NT2/D1 (cell line): ENCODE measurements around the gene MYO5B.
"Not testable (repeated sequence)": the region's sequence is repeated elsewhere in the genome, so short reads cannot be mapped to it uniquely, and the experiment has no call there.

Experiments
- DNase-seq: peaks from one replicate; pipeline ENCODE4 v3.0.0-alpha.2; 2011; ENCODE audit warnings: low read depth, low spot score
- H3K27me3 ChIP-seq: 2 replicates; pipeline ENCODE4 v1.6.0; 2011; ENCODE audit warnings: mild to moderate bottlenecking; ENCODE audit not compliant: insufficient read length, insufficient read depth
- H3K36me3 ChIP-seq: 2 replicates; pipeline ENCODE4 v1.6.1; 2011; ENCODE audit warnings: mild to moderate bottlenecking, low read length, mixed read lengths; ENCODE audit not compliant: insufficient read depth, insufficient read length
- H3K4me1 ChIP-seq: 2 replicates; pipeline ENCODE4 v1.5.1; 2011; ENCODE audit not compliant: insufficient read depth, insufficient read length
- H3K4me3 ChIP-seq: 2 replicates; pipeline ENCODE4 v1.5.1; 2011; ENCODE audit warnings: low read depth; ENCODE audit not compliant: insufficient read length
- H3K9ac ChIP-seq: 2 replicates; pipeline ENCODE4 v1.6.0; 2011; ENCODE audit warnings: low read depth; ENCODE audit not compliant: insufficient read length
- H3K9me3 ChIP-seq: 2 replicates; pipeline ENCODE4 v1.5.1; 2011; ENCODE audit warnings: mild to moderate bottlenecking, low read length; ENCODE audit not compliant: insufficient read depth
- SUZ12 ChIP-seq: IDR thresholded peaks from 2 replicates; pipeline ENCODE4 v1.6.1; 2011; ENCODE audit not compliant: insufficient read length, insufficient read depth; ENCODE audit errors: extremely low read depth
- YY1 ChIP-seq: IDR thresholded peaks from 2 replicates; pipeline ENCODE4 v1.6.1; 2011; ENCODE audit not compliant: insufficient read length, insufficient read depth
- ZNF274 ChIP-seq: IDR thresholded peaks from 2 replicates; pipeline ENCODE4 v1.6.1; 2011; ENCODE audit warnings: mild to moderate bottlenecking, low read depth, low read length

The MYO5B gene

DNA sequence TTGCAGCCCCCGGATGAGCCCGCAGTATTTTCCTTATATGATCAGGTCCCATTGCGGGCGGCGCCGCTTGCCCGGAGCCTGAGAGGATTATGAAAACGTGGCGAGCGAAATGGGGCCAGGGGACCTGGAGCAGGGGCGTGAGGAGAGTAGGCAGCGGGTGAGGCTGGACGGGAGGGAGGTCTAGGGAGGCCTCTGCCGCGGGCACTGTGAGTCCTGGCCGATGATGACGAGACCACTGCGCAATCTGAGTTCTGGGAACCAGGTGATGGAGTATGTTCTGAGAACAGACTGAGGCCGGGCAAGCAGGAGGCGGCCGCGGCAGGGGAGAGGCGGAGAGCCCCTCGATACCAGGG, 380.8 kb downstream of the MYO5B start:
- Histone ChIP-seq H3K4me3 (peak overlapping the region; percentile 82), H3K9me3 (peaks cover 17% of the 10 kb centered on the region), H3K4me1 (no peaks in the 10 kb centered on the region), H3K27me3 (no peaks in the 10 kb centered on the region), H3K9ac (peak overlapping the region; percentile 90), H3K36me3 (peaks cover 6% of the 10 kb centered on the region)
- peak; percentile 13 for DNase-seq
- TF ChIP-seq YY1 = no peak
- TF ChIP-seq SUZ12 = no peak

DNA sequence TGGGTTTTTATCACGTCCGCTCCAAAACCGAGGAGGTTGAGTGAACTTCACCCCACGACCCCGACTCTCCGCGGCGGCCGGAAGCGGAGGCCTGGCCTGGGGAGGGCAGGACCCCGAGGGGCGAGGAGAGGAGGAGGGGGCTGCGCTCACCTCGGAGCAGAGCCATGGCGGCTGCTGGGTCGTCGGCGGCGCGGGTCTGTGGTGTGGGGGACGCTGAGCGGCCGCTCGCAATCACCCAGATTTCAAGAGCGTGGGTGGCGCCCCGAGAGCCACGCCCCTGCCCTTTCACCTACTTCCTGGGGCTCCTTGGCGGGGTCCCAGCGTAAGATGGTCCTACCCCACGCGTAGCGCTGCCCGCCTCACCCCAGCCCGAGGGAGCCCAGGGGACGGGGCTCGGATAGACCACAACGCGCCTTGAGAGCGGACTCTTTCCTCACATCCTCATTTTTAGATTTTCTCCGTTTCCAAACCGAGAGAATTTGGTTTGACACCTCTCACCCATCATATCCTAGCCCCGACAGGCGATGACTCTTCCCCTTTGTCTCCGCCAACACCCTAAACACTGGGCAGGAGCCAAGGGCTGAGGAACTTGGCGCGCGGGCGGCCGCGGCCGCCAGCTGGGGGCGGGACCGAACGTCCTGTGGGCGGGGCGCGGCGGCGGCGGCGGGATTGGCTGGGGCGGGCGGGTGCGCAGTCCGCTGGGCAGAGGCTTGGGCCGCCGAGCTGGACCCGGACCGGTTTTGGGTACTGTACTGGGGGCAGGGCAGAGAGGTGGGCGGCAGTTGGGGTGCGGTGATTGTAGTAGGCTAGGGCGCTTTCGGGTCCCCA, 381.4 kb downstream of the MYO5B start, which contains the start of gene ACAA2:
Gene ACAA2 (minus strand): TSS at position 215 of the 828 bp plus-strand sequence. CDS start 49 bp downstream, at position 166.
- peak; percentile 36 for DNase-seq
- peak within 1 kb of the TSS; percentile 92 for H3K9ac ChIP-seq

DNA sequence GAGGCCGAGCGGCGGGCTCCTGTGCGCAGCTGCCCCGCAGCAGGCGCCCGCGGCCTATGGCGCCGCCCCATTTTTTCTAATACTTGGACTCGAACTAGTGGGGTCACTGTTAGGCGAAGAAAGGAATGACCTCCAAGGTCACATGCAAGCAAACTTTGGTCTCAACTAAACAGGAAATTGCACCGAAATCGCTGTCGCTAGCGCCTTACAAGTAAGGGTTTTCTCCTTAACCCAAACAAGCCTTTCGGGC, 382.0 kb downstream of the MYO5B start:
- Histone ChIP-seq H3K27me3 (no peaks in the 10 kb centered on the region), H3K9ac (peak overlapping the region; percentile 92), H3K9me3 (peaks cover 28% of the 10 kb centered on the region), H3K4me3 (peak overlapping the region; percentile 82), H3K4me1 (no peaks in the 10 kb centered on the region), H3K36me3 (peaks cover 6% of the 10 kb centered on the region)
- TF ChIP-seq YY1 (no peak), SUZ12 (no peak), ZNF274 (no peak)
- DNase-seq = peak; percentile 0

More for the DNA sequence above, 381.4 kb downstream of the MYO5B start, which contains the start of gene ACAA2:
- H3K4me1 ChIP-seq = no peaks in the 10 kb centered on the region
- peak within 1 kb of the TSS; percentile 82 for H3K4me3 ChIP-seq
- H3K36me3 ChIP-seq = peaks cover 6% of the 10 kb centered on the region
- TF ChIP-seq ZNF274 = no peak
- peaks cover 22% of the 10 kb centered on the region for H3K9me3 ChIP-seq
- no peaks in the 10 kb centered on the region for H3K27me3 ChIP-seq

DNA sequence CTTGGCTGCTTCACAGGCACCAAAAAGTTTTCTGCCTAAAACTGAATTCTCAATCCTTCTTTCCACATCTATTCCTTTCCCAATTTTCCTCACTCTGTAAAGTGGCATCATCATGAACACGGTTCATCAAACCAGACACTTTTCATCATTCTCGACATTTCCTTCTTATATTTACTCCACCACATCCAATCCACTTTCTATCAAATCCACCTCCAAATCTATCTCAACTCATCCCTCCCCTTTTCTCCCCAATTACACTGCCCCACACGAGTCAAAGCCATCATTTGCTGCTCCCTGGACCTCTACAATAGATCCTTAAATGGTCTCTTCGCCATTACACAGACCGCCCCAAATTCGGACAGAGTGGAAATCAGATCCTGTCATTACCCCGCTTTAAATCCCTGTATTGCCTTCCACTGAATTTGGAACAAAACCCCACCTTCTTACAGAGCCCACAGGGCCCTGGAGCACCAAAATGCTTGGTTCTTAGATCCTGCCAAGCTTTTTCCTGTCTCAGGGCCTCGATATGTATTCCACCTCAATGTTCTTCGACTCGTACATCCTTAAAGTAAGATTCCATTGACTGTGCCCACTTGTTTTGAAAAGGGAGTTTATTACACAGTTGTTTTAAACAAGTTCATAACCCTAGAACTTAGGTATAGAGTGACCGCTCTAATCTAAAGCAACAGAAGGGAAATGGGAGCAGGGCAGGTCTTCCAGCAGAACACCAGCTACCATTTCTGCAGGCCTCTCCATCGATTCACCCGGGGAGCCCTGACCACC, 382.5 kb downstream of the MYO5B start:
- H3K27me3 ChIP-seq = no peaks in the 10 kb centered on the region
- peaks cover 3% of the 10 kb centered on the region for H3K36me3 ChIP-seq
- no peak for DNase-seq
- TF ChIP-seq YY1 (no peak), SUZ12 (no peak), ZNF274 (no peak)
- H3K9ac ChIP-seq = peak overlapping the region; percentile 92
- no peaks in the 10 kb centered on the region for H3K4me1 ChIP-seq
- peak overlapping the region; percentile 82 for H3K4me3 ChIP-seq
- peaks cover 29% of the 10 kb centered on the region for H3K9me3 ChIP-seq

DNA sequence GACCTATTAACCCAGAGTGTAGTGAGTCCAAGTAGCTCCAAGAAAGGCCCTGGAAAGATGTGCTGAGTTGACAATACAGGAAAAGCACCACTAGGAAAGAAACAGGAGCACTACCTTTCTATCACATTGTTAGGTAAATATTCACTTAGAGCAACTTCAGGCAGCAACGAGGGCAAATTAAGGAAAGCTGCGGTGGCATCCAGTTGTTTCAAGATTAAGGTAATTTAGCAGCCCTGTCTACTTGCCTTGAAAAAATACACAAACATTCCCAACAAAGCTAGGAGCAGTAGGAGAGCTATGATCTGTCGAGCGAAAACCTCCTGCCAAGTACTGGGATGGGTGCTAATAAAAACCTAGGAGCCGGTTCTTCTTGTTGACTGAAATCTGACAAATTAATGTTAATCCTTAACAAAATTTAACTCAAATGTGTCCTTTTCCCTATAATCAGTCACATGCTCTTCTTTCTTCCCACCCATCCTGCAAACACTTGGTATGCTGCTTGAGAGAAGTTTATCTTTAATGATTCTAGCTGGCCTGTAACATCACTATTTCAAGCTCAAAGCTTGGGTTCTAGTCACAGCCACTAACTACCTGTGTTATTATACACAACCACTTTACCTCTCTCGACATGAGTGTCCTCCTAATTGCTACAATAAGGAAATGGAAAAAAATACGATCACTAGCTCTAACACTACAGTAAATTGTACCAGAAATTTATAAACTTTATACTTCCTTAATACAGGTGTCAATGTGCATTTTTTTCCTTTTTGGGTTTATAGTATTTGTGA, 383.6 kb downstream of the MYO5B start:
- no peak overlapping the region for H3K9ac ChIP-seq
- H3K4me3 ChIP-seq = no peak overlapping the region

DNA sequence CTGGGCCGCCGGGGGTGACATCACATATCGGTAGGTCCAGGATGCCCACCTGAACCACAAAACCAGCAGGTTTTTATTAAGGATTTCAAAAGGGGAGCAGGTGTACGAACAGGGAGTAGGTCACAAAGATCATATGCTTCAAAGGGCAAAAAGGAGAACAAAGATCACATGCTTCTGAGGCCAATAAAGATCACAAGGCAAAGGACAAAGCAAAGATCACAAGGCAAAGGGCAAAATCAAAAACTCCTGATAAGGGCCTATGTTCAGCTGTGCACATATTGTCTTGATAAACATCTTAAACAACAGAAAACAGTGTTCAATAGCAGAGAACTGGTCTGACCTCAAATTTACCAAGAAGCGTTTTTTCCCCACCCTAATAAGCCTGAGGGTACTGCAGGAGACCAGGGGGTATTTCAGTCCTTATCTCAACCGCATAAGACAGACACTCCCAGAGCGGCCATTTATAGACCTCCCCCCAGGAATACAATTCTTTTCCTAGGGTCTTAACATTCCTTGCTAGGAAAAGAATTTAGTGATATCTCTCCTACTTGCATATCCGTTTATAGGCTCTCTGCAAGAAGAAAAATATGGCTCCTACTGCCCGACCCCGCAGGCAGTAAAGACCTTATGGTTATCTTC, 386.3 kb downstream of the MYO5B start:
- H3K27me3 ChIP-seq, H3K36me3 ChIP-seq, H3K4me3 ChIP-seq, DNase-seq, H3K9ac ChIP-seq, H3K4me1 ChIP-seq: not testable (repeated sequence)
- H3K9me3 ChIP-seq = peaks cover 29% of the 10 kb centered on the region

More for the DNA sequence above, 383.6 kb downstream of the MYO5B start:
- Histone ChIP-seq H3K4me1 (no peaks in the 10 kb centered on the region), H3K36me3 (no peaks in the 10 kb centered on the region), H3K27me3 (no peaks in the 10 kb centered on the region), H3K9me3 (peaks cover 29% of the 10 kb centered on the region)
- DNase-seq = no peak
- TF ChIP-seq SUZ12 (no peak), ZNF274 (no peak), YY1 (no peak)

DNA sequence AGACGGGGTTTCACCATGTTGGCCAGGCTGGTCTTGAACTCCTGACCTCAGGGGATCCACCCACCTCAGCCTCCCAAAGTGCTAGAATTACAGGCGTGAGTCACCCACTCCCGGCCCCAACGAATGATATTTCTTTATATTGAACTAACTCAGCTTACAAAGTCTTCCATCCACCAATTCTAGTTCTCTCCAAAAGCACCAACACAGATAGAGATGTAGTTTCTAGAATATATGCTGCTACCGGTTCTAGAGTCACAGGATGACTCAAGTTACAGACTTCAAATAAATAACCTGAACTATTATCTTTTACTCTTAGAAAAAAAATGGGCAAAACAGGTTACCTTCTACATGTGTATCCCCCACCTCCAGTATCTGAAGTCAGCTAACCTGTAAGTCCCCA, 390.9 kb downstream of the MYO5B start:
- TF ChIP-seq YY1 (no peak), ZNF274 (no peak), SUZ12 (no peak)
- no peak overlapping the region for H3K4me3 ChIP-seq

More for the DNA sequence above, 390.9 kb downstream of the MYO5B start:
- Histone ChIP-seq H3K9me3 (peaks cover 12% of the 10 kb centered on the region), H3K9ac (no peak overlapping the region), H3K27me3 (no peaks in the 10 kb centered on the region), H3K4me1 (no peaks in the 10 kb centered on the region), H3K36me3 (peaks cover 10% of the 10 kb centered on the region)
- DNase-seq = no peak
